Measurements from ENCODE around the gene LRRK1. TPM values are rescaled to one million over a fixed set of nuclear protein-coding genes. Genes with fewer than 3 reads are reported as not detected.

Gene LRRK1
- total RNA-seq, 1 experiment from 2014 or later = not detected

DNA sequence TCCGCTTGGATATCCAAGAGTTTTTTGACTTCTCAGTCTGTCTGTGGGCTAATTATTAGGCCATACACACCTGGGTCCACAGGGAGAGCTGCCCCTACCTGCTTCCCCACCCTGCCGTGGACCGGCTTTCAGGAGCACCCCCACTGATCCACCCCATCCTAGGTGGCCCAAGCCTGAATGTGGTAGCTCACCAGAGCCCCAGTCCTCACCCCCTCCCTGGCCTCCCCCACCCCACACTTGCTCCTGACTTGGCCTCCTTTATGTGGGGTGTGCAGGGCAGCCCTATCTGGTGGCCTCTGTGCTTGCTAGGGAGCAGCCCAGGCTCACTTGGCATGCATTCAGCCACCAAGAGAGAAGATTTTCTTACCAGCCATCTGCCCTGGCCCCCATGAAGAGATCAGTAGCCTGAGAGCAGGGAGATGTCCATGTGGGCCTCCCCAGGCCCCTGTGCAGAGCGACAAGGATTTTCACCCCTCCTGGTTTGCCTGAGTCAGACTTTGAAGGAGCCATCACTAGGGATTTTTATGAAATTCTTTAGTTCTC lies 11.2 kb downstream of the LRRK1 start:
- in situ Hi-C loops (cut with HindIII; ENCODE audit: low sequenced_read_pairs) = no loop called here
- DNase-seq (ENCODE audit: low spot score) = no peak

DNA sequence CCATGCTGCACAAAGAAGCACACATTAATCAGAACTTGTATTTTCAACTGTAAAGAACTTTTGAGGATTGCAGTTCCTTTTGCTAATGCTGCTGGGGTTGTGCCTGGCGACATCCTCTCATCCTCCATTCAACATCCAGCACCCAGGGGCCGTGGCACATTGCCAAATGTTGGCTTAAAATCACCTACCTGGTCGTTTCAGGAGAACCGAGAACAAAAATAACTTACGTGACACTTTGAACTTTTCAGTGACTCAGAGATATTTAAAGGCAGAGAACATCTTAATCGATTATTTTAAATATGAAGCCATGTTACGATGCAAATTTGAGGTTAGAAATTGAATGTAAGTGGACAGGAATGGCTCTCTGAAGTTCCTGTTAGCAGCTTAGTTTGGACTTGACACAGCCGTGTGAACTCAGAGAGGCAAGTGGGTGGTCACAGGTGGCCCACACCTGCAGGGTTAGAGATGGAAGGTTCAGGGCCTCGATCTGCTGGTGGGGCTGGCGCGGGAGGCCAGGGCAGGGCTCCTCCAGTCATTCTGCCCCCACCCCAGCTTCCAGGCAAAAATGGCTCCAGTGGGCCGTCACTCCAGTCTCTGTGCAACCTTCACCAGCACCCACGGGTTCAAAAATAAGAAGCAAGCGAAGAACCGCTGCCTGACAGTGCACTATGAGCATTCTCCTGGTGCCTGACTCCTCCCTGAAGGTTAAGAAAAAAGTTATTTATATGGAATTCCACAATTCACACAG lies 12.2 kb downstream of the LRRK1 start:
- in situ Hi-C loops (cut with HindIII; ENCODE audit: low sequenced_read_pairs) = no loop called here
- no peak for DNase-seq (ENCODE audit: low spot score)

DNA sequence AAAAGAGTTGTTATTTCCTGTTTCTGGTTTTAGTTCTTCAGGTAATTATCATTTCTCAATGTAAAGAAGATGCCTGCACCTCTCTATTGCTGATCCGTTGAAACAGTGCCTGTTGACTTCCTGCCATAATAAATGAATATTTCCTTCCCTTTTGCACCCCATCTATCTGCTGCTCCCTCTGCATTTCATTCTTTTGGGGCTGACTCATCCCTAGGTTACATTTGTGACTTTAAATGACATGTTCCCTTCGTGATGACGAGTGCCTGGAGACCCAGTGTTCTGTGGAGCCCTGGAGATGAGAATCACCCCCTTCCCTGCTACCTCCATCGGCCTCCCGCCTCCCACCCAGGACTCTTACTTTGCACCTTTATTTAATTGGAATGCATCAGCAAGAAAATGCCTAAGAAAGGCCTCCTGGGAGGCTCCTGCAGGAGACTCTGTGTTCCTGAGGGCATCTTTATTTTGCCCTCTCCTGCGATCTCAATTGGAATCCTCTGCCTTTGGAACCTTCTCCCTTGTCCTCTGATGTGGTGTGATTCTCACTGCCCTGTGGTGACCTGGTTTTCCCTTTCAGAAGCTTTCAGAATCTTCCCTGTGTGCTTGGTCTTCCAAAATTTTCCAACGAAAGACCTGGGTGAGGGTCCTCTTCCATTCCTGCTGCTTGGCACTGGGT lies 13.7 kb downstream of the LRRK1 start:
- DNase-seq (ENCODE audit: low spot score) = no peak
- in situ Hi-C loops (cut with HindIII; ENCODE audit: low sequenced_read_pairs) = no loop called here

DNA sequence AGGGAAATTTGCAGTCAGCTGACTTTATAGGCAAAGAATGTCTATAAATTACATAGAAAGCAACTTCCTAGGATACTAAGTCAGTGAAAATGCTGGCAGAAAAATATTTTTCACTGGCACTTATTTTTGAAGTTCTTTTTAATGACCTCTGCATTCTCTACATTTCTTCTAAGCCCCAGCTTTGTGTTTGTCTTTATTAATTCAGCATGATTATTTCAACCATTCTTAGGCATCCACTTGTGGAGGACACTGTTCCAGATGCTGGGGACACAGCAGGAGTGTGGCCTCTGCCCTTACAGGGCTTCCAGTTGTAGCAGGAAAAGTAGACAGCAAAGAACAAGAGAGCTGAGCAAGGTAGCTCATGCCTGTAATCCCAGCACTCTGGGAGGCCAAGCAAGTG lies 15.0 kb downstream of the LRRK1 start:
- in situ Hi-C loops (cut with HindIII; ENCODE audit: low sequenced_read_pairs) = no loop called here
- no peak for DNase-seq (ENCODE audit: low spot score)

DNA sequence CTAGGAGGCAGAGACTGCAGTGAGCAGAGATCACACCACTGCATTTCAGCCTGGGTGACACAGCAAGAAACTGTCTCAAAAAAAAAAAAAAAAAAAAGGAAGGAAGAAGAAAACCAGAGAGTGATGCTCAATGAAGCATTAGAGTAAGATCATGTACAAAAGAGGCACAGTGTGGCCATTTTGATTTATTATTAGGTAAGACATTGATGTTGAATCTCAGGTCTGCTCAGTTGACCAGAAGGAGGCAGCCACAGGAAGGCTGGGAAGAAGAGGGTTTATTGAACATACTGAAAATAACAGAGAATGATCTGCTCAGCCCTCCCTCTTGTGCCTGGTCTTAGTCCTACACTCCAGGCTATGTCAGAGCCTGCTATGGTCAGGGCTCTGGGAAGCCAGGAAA lies 15.6 kb downstream of the LRRK1 start:
- in situ Hi-C loops (cut with HindIII; ENCODE audit: low sequenced_read_pairs) = no loop called here
- no peak for DNase-seq (ENCODE audit: low spot score)

DNA sequence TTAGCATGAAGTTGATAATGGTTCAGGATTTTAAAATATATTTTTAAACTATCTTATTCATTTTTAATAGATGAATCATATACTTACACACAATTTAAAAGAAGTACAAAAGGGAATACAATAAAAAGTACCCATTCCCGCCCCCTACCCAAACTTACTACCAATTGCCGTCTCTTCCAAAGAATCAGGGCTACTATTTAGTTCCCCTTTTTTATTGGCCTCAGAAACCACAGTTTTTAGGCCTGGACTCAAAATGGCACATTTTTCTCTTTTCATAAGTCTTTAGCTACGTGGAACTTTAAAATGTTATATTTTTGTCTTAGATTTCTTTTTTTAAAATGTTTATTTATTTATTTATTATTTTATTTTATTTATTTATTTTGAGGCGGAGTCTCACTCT lies 18.0 kb downstream of the LRRK1 start:
- no peak for DNase-seq (ENCODE audit: low spot score)
- in situ Hi-C loops (cut with HindIII; ENCODE audit: low sequenced_read_pairs) = no loop called here

DNA sequence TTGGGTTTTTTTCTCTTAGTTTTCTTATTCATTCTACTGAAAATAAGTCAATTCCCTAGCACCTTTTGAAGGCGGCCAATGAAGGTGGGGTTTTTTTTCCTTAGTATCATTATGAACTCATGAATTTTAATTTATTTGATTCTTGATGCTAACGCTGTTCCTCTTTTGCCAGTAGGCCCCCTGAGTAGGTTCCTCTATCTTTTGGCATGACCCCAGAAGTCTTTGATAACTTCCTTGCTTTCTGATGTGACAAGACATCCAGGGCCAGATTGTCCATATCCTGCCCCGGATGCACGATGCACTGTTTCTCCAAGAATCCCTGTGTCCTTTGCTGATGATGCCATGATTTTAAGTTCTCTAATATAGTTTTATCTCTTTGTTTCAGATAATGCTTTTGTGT lies 20.6 kb downstream of the LRRK1 start:
- no peak for DNase-seq (ENCODE audit: low spot score)
- in situ Hi-C loops (cut with HindIII; ENCODE audit: low sequenced_read_pairs) = no loop called here

DNA sequence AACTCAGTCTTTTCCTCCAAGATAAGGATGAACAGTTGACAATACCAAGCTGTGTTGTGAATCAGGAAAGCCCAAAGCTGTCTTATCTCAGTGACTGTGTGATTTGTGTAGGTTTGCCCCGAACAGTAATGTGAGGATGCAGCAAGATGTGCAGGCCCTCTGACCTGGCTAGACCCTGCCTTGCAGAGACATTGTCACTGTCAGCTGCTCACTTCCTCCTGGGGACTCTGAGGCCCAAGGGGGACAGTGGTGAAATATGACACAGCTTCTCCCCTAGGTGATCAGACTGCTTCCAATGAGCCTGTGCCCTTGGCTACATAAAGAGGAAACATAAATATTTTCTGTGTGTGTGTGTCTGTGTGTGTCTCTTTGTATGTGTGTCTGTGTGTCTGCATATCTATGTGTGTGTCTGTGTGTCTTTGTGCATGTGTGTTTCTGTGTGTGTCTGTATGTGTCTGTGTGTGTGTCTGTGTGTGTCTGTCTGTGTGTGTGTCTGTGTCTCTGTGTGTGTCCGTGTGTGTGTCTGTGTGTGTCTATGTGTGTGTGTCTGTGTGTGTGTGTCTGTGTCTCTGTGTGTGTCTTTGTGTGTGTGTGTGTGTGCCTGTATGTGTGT lies 21.7 kb downstream of the LRRK1 start:
- in situ Hi-C loops (cut with HindIII; ENCODE audit: low sequenced_read_pairs) = no loop called here
- no peak for DNase-seq (ENCODE audit: low spot score)

DNA sequence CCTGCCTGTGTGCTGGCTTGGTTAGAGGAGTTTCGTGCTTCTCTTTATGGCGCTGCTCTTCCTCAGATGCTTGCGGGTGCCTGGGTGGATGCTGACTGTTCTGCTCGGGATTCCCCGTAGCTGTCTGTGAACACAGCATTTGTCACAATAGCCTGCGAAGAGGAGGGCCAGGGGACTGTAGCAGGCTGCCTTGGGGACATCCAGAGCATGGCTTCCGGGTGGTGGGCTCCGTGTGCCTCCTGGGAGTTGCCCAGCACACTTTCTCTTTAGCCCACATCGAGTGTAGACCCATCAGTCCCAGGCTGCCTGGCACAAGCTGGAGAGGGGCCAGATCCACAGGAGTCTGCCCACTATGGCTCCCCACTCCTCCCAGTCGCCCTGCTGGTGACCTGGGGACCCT lies 22.4 kb downstream of the LRRK1 start:
- no peak for DNase-seq (ENCODE audit: low spot score)
- in situ Hi-C loops (cut with HindIII; ENCODE audit: low sequenced_read_pairs) = no loop called here

DNA sequence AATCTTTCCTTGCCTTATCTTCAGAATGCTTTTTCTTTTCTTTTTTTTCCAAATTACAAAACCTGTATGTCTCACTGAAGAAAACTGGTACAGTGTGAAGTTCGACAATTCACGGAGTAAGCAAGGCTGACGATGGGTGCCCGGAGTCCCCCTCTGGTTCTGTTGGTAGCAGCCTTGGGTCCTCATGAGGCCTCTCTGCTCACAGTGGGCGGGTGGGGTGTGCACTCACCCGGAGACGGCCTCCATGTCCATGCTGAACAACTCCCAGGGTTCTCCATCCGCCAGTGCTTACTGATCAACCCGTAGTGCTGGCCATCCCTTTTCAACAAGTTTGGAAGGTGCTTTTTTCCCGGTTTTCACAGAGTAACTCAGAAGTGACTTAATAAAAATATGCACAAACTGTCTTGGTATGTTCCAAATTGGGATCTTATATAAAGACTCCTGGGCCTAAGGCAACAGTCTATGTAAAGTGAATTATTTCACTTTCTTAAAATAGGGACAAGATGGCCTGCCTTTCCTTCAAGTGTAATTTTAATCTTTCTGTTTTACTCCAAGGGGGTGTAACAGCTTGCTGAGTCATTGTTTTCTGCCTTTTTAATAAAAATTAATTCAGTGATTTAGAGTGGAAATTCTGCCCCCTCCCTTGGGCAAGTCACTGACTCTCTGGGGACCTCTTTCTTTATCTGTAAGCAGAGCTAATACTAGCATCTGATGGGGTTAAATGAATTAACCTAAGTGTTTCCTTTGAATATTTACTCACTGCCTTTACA lies 23.7 kb downstream of the LRRK1 start:
- in situ Hi-C loops (cut with HindIII; ENCODE audit: low sequenced_read_pairs) = no loop called here
- no peak for DNase-seq (ENCODE audit: low spot score)

DNA sequence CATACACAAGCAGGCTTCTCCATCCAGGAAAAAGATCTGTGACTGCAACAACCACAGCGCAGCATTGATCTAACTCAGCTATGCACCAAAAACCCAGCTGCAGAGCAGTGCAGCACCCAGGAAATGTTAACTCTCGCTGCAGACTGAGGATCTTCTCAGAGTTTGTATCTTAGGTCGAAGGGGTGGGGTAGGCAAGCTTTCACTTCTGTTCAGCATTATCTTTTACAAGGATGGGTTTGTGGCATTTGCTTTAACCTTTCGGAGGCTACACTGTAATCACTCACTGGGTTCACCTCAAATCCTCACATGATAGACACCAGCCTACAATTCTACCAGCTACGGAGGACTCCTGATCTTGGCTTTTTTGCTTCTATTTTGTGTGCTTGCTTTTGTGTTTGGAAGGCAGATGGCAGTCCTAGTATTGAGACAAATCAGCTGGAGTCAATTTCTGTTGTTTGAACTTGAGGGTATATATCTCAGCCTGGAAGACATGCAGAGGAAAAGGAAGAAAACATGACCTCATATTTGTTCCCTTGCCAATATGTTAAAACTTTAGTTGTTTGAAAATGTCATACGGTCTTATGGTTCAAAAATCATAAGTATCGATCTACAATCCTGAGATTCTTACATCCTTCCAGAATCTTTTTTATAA lies 25.2 kb downstream of the LRRK1 start:
- DNase-seq (ENCODE audit: low spot score) = no peak

DNA sequence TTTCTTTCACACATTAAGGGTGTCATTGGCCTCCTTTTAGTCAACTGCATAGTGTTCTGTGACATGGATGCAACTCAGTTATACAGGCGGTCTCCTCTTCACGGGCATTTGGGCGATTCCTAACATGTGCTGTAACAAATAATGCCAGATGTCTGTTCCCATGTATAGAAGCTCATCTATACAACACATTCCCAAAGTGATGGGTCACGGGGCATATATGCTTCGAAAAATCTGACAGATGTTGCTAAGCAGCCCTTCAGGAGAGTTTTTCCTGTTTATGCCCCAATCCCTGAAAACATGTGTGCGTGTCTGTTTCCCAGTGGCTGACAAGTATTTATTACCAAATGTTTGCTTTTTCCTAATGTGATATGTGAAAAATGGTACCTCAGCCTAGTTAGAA lies 25.8 kb downstream of the LRRK1 start:
- in situ Hi-C loops (cut with HindIII; ENCODE audit: low sequenced_read_pairs) = no loop called here
- no peak for DNase-seq (ENCODE audit: low spot score)

More for the DNA sequence above, 25.2 kb downstream of the LRRK1 start:
- in situ Hi-C loops (cut with HindIII; ENCODE audit: low sequenced_read_pairs) = no loop called here

DNA sequence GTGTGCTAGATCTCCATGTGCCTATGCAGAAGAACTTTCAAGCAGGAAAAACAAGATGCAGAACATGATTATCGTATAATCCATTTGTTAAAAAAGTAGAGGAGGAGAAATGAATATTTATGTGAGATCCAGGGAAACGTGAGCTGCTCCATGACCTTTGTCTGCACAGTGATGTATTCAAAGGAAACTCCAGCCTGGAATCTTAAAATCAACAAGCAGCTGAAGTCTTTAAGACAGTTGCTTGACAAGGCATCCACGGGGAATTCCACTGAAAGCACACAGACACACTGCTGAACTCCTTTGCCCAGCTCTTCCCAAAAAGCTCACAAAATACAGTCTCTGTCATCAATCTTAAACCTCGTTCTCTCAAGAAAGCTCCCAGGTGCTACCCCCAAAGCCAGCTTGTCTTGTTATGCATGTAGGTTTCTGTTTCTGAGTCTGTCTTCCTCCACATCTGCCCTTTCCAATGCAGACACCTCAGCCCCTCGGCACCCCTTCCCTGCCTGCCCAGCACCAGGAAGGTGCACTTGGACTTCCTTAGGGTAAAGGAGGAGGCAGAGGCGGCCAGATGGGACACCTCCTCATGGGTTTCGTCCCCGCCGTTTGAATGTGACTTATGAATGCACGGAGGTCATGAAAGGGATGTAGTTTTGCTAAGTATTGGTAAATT lies 28.7 kb downstream of the LRRK1 start:
- no peak for DNase-seq (ENCODE audit: low spot score)
- in situ Hi-C loops (cut with HindIII; ENCODE audit: low sequenced_read_pairs) = no loop called here

DNA sequence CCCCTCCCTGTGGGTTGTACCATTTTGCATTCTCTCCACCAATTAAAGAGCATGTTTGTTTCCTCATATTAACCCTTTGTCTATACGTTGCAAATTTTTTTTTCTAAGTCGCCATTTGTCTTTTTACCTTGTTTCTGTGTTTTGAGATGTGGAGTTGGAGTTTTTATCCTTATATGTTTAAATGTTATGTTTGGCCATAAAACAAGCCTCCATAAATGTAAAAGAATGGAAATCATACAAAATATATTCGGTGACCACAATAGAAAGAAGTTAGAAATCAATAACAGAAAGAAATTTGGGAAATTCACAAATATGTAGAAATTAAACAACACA lies 29.2 kb downstream of the LRRK1 start:
- in situ Hi-C loops (cut with HindIII; ENCODE audit: low sequenced_read_pairs) = no loop called here
- no peak for DNase-seq (ENCODE audit: low spot score)

DNA sequence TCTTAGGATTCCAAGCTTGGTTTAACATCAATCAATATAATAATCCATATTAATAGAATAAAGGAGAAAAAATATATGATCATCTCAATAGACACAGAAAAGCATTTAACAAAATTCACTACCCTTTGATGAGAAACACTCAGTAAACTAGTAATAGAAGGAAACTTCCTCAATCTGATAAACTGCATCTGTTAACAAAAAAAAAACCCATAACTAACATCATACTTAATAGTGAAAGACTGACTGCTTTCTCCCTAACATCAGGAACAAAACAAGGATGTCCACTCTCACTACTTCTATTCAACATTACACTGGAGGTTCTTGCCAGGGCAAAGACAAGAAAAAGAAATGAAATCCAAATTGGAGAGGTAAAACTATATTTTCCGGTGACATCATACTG lies 30.5 kb downstream of the LRRK1 start:
- in situ Hi-C loops (cut with HindIII; ENCODE audit: low sequenced_read_pairs) = no loop called here
- no peak for DNase-seq (ENCODE audit: low spot score)

DNA sequence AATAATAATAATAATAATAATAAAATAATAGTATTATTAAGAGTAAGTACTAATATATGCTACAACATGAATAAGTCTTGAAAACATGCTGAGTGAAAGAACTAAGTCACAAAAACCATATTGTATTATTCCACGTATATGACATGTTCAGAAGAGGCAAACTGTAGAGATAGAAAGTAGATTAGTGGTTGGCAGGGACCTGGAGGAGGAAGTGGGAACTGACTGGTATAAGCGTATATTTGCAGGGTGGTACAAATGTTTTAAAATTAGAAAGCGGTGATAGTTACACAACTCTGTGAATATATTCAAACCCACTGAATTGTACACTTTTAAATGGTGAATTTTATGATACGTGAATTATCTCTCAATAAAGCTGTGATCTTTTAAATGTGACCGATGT lies 32.8 kb downstream of the LRRK1 start:
- DNase-seq (ENCODE audit: low spot score) = no peak
- in situ Hi-C loops (cut with HindIII; ENCODE audit: low sequenced_read_pairs) = no loop called here

DNA sequence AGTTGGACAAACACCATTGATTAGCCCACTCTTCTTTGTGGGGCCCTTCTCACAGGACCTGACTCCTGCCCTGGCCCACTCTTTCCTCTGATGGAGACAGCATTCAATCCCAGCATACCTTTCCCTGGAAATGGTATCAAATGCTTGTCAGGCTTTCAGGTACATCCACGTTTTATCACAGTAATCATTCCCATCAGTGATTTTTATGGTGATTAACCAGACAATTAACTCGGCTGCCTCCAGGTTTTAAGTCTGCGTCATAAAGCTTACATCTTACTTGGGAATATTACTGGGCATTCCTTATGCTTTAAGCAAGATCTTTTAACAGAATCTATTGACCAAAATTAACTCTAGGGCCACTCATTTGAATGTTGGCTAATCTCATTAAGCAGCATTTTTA lies 33.4 kb downstream of the LRRK1 start:
- in situ Hi-C loops (cut with HindIII; ENCODE audit: low sequenced_read_pairs) = no loop called here
- no peak for DNase-seq (ENCODE audit: low spot score)

DNA sequence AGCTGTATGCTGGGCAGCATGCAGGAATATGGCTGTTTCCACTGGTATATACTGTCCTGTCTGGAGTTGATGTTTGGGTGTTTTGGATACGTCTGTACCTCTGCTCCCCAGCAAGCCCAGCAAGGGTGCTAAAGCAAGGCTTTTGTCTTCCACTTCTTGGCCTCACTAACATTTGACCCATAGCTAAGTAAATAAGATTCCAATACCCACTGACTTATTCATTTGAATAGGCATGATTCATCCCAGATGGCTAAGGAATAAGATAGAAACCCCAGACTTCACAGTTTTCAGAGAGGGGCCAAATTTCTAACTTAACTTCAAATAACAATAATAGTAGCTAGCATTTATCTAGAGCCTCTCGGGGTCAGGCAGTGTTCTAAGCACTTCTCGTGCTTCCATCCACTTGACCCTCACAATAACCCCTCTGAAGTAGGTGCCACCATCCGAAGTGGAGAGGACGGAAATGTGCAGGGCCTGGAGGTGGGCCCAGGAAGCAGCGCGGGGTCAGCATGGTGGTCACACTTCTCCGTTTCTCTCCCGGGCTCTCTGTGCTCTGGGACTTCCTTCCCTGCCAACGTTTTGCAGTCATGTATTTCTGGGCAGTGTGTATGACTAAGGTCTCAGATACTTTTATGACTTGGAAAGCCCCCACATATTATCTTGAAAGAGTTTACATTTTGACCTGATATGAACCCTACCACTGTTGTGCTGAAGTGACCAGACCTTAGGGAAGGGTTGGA lies 39.3 kb downstream of the LRRK1 start:
- in situ Hi-C loops (cut with HindIII; ENCODE audit: low sequenced_read_pairs) = no loop called here
- DNase-seq (ENCODE audit: low spot score) = no peak
